ENCODE results near the gene IL36G. TPM values are rescaled to one million over a fixed set of nuclear protein-coding genes. Genes with fewer than 3 reads are reported as not detected.
A peak's percentile ranks its signal among the peaks of the same experiment; 100 is the strongest.

Gene IL36G
- total and polyA plus RNA-seq, 9 of the 15 experiments (the other 6 are each of a cell fraction or from before 2014, with no cell fraction given) = not detected

- TF ChIP-seq ZNF174 (CRISPR knock-in tag; IDR thresholded peaks at IDR 0.05) (no peak), TEAD4 (IDR thresholded peaks at IDR 0.05; ENCODE audit: low read length) (peak; percentile 87), TEAD4 (CRISPR knock-in tag; IDR thresholded peaks at IDR 0.05; ENCODE audit: borderline replicate concordance) (no peak), DACH1 (IDR thresholded peaks at IDR 0.05; ENCODE audit: partially characterized antibody) (no peak), REST (IDR thresholded peaks at IDR 0.05; ENCODE audit: borderline replicate concordance) (no peak), REST (CRISPR knock-in tag; IDR thresholded peaks at IDR 0.05; ENCODE audit: low read depth) (no peak), HNRNPUL1 (IDR thresholded peaks at IDR 0.05; ENCODE audit: low read length) (no peak), NFIC (IDR thresholded peaks at IDR 0.05) (peak; percentile 71), SNIP1 (IDR thresholded peaks at IDR 0.05; ENCODE audit: low read depth) (no peak), FOXJ2 (tag; IDR thresholded peaks at IDR 0.05) (no peak), SAP30 (IDR thresholded peaks at IDR 0.05; ENCODE audit: borderline replicate concordance, insufficient read depth, low read depth, low read length, poor library complexity, severe bottlenecking) (no peak), ZFP91 (CRISPR knock-in tag; IDR thresholded peaks at IDR 0.05) (no peak), ZNF584 (CRISPR knock-in tag; IDR thresholded peaks at IDR 0.05; ENCODE audit: low read depth) (no peak), ZNF3 (CRISPR knock-in tag; IDR thresholded peaks at IDR 0.05) (no peak), ZNF316 (IDR thresholded peaks at IDR 0.05) (no peak), MTF1 (CRISPR knock-in tag; IDR thresholded peaks at IDR 0.05; ENCODE audit: borderline replicate concordance) (no peak)
- TF ChIP-seq, protein P1, sequence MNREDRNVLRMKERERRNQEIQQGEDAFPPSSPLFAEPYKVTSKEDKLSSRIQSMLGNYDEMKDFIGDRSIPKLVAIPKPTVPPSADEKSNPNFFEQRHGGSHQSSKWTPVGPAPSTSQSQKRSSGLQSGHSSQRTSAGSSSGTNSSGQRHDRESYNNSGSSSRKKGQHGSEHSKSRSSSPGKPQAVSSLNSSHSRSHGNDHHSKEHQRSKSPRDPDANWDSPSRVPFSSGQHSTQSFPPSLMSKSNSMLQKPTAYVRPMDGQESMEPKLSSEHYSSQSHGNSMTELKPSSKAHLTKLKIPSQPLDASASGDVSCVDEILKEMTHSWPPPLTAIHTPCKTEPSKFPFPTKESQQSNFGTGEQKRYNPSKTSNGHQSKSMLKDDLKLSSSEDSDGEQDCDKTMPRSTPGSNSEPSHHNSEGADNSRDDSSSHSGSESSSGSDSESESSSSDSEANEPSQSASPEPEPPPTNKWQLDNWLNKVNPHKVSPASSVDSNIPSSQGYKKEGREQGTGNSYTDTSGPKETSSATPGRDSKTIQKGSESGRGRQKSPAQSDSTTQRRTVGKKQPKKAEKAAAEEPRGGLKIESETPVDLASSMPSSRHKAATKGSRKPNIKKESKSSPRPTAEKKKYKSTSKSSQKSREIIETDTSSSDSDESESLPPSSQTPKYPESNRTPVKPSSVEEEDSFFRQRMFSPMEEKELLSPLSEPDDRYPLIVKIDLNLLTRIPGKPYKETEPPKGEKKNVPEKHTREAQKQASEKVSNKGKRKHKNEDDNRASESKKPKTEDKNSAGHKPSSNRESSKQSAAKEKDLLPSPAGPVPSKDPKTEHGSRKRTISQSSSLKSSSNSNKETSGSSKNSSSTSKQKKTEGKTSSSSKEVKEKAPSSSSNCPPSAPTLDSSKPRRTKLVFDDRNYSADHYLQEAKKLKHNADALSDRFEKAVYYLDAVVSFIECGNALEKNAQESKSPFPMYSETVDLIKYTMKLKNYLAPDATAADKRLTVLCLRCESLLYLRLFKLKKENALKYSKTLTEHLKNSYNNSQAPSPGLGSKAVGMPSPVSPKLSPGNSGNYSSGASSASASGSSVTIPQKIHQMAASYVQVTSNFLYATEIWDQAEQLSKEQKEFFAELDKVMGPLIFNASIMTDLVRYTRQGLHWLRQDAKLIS (CRISPR knock-in tag; IDR thresholded peaks at IDR 0.05) = no peak
These were observed 56.2 kb downstream of the IL36G start (continued) for GRCh38 chr2:113034016-113034415.

All from K562 (cell line).